ENCODE data around the gene PDGFRB.

The PDGFRB gene

DNA sequence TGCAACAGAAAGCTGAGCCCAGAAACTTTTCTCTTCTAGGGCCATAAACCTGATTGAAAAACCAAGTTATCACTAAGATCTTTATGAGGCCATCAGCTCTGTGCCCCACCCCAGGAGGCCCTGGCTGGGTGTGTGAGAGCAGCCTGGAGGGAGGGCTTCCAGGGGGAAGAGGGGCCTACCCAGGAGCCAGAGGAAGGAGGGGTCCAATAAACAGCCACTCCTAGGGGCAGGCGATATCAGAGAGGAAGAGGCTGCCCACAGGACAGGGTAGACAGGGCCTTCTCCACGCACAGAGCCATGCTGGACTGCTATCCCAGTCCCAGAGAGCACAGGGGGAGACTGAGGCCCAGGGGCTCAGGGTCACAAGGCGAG lies 6.5 kb upstream of the PDGFRB start:
- DNase-seq: no peak

DNA sequence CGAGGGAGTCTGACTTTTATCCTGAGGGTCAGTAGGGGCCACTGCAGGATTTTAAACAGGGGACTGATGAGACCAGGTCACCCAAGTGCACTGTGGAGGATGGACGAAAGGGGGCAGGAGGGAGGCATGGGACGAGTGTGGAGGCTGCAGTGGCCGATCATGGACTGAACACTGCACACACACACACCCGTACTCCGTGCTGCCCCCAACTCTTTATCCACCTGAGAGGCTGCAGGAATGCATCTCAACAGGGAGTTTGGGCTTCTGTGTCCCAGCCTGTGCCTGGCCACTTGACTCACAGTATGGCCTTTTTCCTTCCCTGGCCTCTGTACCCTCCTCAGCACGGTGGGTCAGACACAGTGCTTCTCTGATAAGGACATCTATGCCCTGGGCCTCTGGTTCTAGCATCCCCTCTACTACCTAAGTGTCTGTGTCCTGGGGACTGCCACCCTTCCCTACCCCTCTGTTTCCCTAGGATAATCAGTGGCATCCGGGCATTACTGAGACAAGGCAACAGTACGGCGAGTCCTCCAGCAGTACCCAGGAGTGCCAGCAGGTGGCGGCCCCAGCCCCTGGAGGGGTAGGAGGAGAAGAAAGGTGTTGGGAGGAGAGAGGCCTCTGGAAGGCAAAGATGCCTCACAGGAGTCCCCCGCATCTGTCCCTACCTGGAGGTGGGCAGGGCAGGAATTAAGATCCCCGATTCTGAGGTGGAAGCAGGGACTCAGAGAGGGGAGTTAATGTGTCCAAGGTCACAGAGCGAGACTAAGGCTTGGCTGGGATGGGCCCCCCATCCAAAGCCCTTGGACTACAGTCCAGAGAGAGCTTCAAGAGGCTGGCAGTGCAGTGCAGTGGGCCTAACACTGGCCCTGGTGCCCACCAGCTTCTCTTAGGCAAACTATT lies 5.8 kb upstream of the PDGFRB start:
- peak; percentile 75 for DNase-seq

DNA sequence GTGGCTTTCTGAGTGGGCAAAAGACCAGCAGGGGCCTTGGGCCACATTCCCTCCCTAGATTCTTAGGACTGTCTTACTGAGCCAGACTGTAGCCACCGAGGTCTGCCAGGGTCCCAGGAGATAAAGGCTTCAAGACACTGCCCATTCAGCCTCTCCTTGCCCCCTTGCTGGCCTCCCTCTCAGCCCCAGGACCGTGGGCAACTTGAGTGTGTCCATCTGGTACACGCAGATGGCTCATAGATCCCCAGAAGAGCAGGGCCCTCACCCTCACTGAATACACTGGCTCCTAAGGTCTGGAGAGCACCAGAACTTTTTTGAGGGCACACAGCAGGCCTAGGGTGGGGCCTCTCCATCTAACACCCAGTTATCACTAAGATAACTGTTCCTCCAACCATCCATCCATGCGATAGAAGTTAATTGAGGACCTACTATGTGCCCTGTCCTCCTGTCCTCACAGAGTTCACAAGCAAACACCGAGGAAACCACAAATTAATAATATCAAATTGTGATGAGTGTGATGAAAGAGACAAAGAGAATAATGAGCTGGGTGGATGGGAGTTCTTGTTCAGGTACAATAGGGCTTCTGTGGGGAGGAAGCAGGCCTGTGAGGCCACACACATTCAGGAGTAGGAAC lies 4.9 kb upstream of the PDGFRB start:
- no peak for DNase-seq

DNA sequence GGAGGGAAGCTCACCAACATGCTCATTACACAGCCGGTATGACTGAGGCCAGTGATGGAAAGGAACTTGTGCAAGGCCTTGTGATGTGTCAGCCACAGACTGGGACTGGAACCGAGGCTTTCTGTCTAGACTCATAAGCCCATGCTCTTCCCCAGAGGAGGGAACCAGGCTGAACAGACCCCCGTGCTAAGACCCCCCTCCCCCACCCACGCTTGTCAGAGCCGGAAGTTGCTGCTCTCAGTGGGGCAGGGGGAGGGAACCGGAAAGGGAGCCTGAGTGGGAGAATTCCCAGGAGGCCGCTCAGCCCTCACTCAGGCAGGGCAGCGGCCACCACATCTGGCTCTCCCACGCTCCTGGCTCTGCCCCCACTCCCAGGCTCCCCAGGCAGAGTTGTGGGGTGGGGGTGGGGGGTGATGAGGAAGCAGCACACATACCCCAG lies 4.1 kb upstream of the PDGFRB start:
- no peak for DNase-seq

DNA sequence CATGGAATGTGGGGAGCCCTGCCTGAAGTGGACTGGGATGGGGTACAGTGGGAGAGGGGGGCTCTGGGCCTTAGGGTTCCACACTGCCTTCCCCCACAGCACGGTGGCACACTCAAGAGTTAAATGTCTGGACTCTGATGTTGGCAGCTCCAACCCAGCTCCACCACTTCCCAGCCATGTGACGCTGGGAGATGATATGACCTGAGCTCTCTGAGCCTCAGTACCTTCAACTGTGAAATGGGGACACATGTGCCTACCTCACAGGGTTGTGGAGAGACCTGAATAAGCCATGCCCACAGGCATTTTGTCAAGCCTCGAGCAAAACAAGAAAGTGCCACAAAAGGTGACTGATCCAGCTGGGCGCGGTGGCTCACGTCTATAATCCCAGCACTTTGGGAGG lies 3.4 kb upstream of the PDGFRB start:
- DNase-seq: no peak

DNA sequence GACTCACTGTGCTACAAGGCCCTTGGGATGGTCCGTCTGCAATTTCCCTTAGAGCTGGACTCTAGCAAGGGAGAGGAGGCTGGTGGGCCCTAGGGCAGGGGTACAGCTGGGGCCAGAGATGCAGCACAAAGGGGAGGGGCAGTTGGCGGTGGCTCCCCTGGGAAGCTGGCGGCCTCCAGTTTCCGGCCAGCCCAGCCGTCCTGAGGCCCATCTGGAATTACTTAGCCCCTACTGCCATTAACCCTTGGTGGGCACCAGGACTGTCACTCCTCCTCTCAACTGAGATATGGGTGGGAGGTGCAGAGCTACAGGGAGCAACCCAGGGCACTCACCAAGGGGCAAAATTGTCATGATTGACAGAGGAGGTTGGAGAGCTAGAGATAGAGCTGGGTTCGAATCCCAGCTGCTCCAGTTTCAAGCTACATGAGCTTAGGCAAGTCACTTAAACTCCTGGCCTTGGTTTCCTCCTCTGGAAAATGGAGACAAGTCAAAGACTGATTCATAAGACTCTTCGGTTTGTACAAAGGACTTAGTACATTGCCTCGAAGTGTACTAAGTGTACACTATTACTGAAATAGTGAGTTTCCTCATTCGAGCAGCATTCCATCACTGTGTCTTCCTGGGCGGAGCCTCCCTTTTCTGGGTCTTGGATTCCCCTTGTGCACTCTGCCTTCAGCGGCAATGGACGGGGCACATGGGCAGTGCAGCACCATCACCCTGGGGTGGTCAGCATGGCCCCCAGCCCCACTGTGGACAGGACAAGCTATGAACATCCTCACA lies 2.7 kb upstream of the PDGFRB start:
- no peak for DNase-seq

DNA sequence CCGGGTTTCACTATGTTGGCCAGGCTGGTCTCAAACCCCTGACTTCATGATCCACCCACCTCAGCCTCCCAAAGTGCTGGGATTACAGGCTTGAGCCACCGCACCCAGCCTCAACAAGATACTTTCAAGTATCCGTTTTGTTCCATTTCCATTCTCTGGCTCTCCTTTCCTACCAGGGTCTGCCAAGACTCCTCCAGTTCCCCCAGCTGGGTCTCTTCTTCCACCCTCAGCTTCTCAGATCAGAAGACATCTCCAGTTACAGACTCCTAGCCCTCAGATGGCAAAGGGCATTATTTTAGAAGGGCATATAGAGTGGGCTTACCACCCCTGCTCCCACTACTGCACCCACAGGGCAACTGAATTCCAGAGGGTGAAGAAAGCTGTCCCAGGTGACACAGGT lies 1.5 kb upstream of the PDGFRB start:
- DNase-seq: no peak

DNA sequence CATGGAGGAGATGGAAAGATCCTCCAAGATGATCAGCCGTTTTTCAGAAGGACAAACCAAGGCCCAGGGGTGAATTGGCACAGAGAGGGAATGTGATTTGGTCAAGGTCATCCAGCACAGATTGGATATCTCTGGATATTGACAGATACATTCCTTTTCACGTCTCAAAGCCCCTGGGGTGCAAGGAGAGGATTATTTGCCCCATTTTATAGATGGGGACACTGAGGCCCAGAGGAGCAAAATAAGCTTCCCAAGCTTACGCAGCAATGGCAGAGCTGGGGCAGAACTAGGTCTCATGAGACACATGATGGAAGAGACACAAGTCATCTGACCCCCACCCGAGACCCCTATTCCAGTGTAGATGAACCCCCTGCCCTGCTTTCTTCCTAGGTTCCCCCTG lies 895 bp upstream of the PDGFRB start:
- no peak for DNase-seq

DNA sequence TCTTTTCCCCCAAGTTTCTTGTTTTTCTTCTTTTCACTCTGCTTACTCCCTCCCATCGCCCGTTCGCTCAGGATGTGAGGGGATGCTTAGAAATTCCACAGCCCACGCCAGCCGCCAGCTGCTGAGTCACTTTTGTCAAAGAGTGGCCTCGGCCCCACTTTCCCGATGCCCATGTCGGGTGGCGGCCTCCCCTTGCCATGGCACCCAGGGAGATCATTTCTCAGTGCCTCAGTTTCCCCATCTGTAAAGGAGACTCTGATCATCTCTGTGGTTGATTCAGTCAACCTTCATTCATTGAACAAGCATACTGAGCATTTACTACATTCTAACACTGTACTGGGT lies 353 bp upstream of the PDGFRB start:
- no peak for DNase-seq

DNA sequence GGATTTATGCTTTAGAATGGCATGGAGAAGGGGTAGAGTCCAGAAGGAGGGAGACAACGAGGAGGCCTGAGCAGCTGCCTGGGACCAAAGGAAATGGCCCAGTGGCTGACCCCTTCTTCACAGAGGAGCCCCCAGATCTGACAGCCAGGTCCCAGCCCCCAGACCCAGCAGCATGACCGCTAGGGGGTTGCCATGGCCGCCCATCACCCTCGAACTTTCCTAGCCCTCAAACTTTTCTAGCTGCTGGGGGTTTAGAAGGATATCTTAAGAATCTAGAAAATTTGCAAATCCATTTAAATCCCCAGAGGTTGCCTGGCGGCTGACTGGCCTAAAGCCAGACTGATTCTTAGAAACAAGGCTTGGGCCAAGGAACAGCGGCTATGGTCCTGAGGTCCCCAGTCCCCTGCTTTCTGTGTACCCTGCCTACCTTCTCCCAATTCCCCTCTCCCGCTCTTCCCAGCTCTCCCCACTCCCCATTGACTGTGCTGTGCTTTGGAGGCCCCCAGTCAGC lies 972 bp downstream of the PDGFRB start:
- no peak for DNase-seq

DNA sequence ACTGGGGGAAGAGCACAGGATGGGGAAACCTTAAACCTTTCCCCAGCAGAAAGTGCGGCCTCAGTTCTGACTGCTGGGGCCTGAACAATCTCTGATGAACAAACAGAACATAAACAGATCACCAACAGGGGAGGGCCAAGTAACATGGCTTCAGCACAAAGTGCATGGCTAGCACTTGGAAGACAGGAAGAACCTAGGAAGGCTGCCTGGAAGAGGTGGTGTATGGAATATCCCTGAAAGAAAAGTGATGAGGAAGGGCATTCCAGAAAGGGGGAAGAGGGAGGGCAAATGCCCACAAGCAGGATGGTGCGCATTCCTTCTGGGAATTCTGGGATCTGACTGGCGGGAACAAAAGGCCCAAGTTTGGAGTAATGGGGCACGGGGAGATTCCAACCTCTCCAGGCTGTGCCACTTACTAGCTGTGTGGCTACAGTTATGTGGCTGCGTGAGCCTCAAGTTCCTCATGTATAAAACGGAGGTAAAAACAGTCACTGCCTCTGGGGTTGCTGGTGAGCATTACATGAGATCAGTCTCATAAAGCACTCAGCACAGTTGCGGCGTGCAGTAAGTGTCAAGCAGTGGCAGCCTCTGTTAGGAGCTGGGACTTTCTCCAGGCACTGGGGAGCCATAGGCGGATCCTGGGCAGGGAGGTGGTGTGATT lies 1.6 kb downstream of the PDGFRB start:
- DNase-seq: no peak

DNA sequence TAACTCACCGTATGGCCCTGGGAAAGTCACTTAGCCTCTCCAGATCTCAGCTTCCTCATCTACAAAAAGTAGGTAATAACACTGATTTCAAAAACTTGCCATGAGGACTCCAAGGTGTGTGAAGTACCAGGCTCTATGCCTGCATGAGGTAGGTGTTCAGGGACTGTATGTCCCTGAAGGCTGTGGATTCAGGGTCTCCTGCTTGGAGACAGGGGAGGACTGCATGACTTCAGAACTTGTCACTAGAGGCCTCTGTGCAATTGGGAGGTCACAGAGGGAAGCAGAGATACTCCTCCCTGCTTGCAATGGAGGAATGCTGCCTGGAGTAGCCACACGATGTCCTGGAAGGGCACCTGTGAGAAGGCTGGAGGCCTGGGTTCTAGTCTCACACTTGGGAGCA lies 2.2 kb downstream of the PDGFRB start:
- DNase-seq: no peak

DNA sequence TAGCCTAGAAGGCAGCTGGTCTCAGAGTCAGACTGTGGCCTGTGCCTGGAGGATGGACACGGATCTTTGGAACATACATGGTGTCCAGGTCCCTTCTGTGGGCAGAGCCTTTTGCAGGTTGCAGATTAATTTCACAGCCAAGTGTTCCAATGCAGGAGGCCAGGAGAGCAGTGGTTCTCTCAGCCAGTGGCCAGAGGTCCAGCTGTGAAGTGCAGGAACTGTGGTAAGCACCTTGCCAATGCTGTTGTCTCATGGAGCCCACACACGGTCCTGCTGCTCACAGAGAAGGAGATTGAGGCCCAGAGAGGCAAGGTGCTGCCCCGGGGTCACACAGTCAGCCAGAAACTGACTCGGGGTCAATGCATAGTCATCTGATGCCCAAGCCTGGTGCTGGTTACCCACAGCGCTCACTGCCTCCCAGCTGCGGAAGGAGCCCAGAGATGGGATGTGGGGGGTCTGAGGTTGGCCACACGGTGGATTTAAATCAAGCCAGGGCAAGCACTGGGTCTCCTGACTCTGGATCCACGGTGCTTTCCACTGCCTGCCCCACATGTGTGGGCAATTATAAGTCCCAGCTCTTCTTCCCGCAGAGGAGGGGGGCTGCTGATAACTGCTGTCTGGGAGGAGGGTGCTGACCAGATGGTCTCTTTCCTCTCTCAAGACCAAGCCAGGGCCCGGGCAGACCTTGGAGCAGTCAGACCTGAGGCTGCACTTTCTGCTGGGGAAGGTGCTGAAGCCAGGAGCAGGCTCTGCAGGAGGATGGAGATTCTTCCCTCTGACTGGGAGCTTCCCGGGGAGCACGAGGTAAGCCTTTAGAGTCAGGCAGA lies 2.8 kb downstream of the PDGFRB start:
- DNase-seq: no peak

DNA sequence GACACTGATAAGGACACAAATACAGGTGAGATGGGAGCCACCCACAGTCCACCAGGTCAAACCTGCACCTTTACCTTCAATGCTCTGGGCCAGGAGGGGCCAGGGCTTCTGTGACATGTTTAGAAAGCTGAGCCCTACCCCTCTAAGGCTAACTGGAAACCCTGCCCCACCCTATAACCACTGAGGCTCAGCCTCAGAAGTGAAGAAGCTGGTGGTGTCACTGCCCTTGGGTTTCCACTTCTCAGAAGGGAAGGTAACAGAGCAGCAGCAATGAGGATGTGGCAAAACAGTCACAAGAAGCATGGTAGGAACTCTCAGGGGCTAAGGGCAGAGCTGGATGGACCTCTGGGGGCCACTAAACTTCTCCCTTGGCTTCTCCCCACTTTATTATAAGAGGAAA lies 6.0 kb downstream of the PDGFRB start:
- no peak for DNase-seq

DNA sequence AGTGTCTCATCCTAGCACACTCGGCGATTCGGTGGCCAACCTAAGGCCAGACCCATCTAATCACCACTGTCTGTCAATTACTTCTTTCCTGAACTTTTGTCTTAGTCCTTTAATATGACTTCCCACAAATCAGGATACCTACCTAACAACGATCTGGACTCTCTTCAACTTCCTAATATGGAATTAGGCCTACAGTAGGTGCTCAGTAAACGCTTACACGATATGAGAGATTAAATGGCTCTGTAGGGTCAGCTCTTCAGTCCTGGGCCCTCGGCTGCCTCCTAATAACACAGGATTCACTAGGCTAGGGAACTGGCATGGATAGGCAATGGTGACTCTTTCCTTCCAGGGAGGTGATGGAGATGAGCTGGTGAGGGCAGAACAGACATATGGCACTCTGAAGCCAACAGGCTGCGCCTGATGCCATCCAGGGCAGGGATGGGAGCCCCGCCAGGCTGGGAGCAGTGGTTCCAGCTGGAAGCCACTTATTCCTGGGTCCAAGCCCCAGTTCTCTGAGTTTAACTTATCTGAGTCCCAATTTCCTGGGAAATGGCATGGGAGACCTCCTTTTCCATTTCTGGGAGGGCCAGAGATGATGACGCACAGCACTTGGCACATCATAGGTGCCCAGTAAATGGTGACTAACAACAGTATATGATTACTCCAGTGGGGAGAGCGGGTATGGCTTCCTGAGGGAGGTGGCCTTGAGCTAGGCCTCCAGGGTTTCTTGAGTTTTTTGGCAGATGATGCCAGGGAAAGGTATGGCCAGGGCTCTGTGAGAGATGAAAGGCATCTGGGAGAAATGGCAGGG lies 7.3 kb downstream of the PDGFRB start:
- no peak for DNase-seq

DNA sequence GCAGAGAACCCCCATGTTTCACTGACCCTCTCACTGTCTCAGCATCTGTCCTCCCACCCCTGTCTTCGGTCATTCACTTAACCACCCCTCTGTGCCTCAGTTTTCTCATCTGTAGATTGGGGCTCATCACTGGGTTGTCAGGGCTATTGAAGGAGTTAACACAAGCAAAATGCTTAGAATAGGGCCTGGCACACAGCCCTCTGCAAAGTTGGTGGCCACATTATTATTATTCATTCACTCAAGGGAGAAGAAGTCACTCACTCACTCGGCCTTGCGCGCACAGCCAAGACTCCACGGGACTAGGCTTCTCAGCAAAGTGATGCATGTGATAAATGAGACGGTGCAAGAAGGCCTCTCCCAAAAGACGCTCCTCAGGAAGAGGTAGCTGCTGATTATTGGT lies 8.0 kb downstream of the PDGFRB start:
- no peak for DNase-seq

DNA sequence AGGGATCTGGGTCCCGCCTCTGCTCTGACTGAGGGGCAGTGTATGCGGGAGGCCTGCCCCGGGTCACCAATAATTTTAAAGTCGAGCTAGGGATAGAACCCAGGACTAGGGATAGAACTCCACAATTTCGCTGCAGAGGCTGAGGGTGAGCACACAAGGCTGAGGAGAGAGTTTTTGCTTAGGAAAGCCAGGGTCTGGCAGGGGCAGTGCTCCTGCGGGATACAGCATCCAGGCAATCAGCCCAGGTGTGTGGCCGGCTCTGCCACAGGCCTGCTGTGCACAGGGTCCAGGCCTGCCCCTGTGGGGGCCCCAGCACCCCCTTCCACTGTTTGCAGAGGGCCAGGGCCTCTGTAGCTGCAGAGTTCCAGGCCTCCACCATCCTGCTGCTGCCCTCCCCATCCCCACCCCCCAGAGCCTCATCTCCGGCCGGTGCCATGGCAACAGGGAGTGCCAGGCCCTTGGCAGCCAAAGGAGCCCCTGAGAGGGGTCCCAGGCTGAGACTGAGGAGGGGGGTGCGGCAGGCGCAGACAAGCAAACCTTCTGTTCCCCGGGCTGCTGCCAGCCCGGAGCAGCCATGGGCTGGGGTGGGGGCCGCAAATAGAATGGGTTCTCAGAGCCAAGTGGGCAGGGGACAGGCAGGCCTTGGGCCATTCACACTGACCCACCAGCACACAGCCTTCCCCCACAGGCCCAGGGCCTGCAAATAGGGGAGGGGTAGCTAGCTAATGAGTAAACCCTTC lies 8.6 kb downstream of the PDGFRB start:
- DNase-seq: no peak

DNA sequence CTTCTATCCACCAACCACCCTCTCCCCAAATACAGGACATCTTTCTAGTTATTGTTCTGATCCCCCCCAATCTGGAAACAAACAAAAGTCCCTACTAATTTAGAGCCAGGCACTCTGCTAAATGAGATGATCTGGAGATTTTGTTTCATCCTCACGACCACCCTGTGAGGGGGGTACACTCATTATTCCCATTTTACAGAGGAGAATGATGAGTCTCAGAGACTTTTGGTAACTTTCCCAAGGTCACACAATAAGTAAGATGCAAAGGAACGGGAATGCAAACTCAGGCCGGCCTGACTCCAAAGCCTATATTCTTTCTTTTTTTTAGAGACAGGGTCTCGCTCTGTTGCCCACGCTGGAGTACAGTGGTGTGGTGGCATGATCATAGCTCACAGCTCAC lies 9.4 kb downstream of the PDGFRB start:
- DNase-seq: no peak

DNA sequence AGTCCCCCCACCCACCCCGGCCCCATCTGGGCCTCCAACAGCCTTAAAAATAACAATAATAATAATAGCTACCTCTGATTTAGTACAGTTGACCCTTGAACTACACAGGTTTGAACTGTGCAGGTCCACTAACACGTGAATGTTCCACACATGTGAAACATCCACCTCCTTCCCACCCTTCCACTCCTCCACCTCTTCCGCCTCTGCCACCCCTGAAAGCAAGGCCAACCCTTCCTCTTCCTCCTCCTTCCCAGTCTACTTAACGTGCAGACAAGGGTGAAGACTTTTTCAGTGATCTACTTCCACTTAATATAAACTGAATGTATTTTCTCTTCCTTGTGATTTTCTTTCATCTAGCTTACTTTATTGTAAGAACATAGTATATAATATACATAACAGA lies 10.8 kb downstream of the PDGFRB start:
- no peak for DNase-seq

DNA sequence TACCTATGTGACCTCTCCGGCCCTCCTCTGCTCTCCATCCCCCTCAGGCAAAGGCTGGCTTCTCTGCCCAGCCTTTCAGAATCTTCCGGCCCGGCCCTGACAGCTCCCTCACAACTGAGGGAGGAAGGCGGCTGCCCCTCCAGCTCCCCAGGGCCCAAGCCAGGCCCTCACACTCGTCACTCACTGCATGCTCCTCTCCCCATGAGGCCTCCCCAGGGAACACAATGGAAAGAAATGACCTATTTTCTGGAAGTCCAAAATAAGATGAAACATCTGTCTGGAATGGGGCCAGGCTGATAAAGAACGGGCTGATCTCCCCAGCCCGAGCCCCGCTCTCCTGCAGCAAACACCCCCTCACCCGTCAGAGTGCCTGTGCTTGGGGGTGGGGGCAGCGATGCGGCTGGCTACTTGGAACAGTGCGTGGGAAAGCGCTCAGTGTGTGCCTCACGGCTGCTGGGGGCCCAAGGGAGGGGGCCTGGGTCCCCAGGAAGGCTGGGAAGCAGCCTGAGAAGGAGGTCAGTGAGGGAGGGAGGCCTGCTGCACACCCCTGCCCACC lies 11.3 kb downstream of the PDGFRB start:
- DNase-seq: no peak

Data from stimulated activated CD4-positive, alpha-beta T cell treated with anti-CD3 and anti-CD28 coated beads, Interleukin-12 subunit alpha, Interleukin-12 subunit beta, amount 100 ng/mL, for 4 hours (primary cell).